OCI-LY7 (cell line): ENCODE results near the gene CDKN1C.

ENCODE experiments used
- EZH2phosphoT487 ChIP-seq: fragments of 200-600 bp; sonication (generic); IDR thresholded peaks from 2 replicates; pipeline ENCODE4 v1.6.1; 2018; ENCODE audit warnings: low read depth, borderline replicate concordance, mild to moderate bottlenecking, mixed run types, antibody characterized with exemption, low read length, moderate library complexity, mixed read lengths
- TF ChIP-seq, protein P1 (sequence below): fragments of 200-600 bp; sonication (generic); conservative IDR thresholded peaks from 2 replicates; pipeline ENCODE4 v1.5.1; 2014; ENCODE audit warnings: mild to moderate bottlenecking, antibody characterized with exemption, low read length, moderate library complexity, mixed read lengths

DNA sequence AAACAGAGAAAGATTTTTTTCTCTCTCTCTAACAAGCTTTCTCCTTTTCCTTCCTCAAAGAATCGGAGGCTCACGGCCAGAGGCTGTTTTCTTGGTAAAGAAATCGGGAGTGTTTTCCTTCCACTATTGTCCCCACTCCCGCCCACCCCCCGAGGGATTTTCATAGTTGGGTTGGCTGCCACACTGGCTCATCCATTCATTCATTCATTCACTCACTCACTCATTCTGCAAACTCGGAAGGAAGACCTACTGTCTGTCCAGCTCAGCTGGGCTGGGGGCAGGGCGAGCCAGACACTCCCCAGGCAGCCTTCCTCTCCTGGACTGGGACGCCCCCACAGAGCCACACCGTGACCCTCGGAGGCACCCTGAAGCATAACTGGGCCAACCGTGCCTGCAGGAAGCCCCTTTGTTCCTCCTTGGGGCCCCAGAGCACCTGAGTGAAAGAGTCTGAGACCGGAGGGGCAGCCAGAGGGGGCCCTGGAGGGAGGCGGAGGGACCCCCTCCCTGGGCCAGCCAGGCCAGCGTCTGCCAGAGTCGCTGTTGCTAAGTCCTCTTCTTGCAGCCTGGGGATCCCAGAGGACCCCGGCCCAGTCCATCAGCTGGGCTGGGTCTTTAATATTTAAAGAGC is 17.0 kb downstream of the CDKN1C start:
- TF ChIP-seq, protein P1, sequence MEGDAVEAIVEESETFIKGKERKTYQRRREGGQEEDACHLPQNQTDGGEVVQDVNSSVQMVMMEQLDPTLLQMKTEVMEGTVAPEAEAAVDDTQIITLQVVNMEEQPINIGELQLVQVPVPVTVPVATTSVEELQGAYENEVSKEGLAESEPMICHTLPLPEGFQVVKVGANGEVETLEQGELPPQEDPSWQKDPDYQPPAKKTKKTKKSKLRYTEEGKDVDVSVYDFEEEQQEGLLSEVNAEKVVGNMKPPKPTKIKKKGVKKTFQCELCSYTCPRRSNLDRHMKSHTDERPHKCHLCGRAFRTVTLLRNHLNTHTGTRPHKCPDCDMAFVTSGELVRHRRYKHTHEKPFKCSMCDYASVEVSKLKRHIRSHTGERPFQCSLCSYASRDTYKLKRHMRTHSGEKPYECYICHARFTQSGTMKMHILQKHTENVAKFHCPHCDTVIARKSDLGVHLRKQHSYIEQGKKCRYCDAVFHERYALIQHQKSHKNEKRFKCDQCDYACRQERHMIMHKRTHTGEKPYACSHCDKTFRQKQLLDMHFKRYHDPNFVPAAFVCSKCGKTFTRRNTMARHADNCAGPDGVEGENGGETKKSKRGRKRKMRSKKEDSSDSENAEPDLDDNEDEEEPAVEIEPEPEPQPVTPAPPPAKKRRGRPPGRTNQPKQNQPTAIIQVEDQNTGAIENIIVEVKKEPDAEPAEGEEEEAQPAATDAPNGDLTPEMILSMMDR = no peak
- no peak for TF ChIP-seq EZH2phosphoT487
